WTC11 (cell line): ENCODE results near the gene ACIN1. TPM values are rescaled to one million over a fixed set of nuclear protein-coding genes. Genes with fewer than 3 reads are reported as not detected.

Experiments used
- ATAC-seq: fragments of 200-7000 bp; cut with Tn5 transposase; 2 replicates; pipeline ENCODE4 v1.10.0; 2021; ENCODE audit warnings: mild to moderate bottlenecking, moderate library complexity
- CTCF ChIA-PET: fragments of 300-600 bp; sonication (Branson Sonifier 250); formaldehyde crosslinking; loops from one replicate; lab custom pipeline; 2021; ENCODE audit warnings: antibody characterized with exemption; lab: Charles Lee
- POLR2A ChIA-PET: fragments of 350-600 bp; sonication (Branson Sonifier 250); formaldehyde crosslinking; loops from one replicate; lab custom pipeline; 2021; ENCODE audit warnings: antibody characterized with exemption; lab: Charles Lee
- DNase-seq: peaks from one replicate; pipeline ENCODE4 v3.0.0; 2021; ENCODE audit warnings: low spot score
- H3K27ac Mint-ChIP-seq: 2 replicates; pipeline ENCODE4 v1.8.0; 2021; ENCODE audit warnings: mixed read lengths
- H3K27me3 Mint-ChIP-seq: 2 replicates; pipeline ENCODE4 v1.8.0; 2021; ENCODE audit warnings: low read depth, mild to moderate bottlenecking, moderate library complexity, mixed read lengths
- H3K36me3 Mint-ChIP-seq: 2 replicates; pipeline ENCODE4 v1.8.0; 2021; ENCODE audit warnings: mixed read lengths
- H3K4me1 Mint-ChIP-seq: 2 replicates; pipeline ENCODE4 v1.8.0; 2022; ENCODE audit warnings: mixed read lengths
- H3K4me3 Mint-ChIP-seq: 2 replicates; pipeline ENCODE4 v1.8.0; 2021; ENCODE audit warnings: mild to moderate bottlenecking, moderate library complexity, mixed read lengths
- H3K9me3 Mint-ChIP-seq: 2 replicates; pipeline ENCODE4 v1.8.0; 2021; ENCODE audit warnings: mixed read lengths
- EMX1 ChIP-seq: fragments of 250-450 bp; sonication (Bioruptor Pico); IDR thresholded peaks from 2 replicates; pipeline ENCODE4 v1.8.0; 2021; ENCODE audit warnings: mild to moderate bottlenecking
- GTF2I ChIP-seq: fragments of 250-450 bp; sonication (Bioruptor Pico); conservative IDR thresholded peaks from 2 replicates; pipeline ENCODE4 v1.4.0; 2021; ENCODE audit warnings: mild to moderate bottlenecking
- KAT7 ChIP-seq: sonication (generic); formaldehyde crosslinking; IDR thresholded peaks from 2 replicates; pipeline ENCODE4 v1.8.1; 2023; ENCODE audit warnings: missing genetic modification reagents, mild to moderate bottlenecking, borderline replicate concordance
- NFE2L1 ChIP-seq: sonication (generic); formaldehyde crosslinking; IDR thresholded peaks from 2 replicates; pipeline ENCODE4 v1.8.1; 2023; ENCODE audit warnings: missing genetic modification reagents
- NR2C2 ChIP-seq: sonication (generic); formaldehyde crosslinking; IDR thresholded peaks from 2 replicates; pipeline ENCODE4 v1.8.0; 2022; ENCODE audit warnings: mild to moderate bottlenecking, missing genetic modification reagents
- OVOL2 ChIP-seq: fragments of 250-450 bp; sonication (Bioruptor Pico); IDR thresholded peaks from 2 replicates; pipeline ENCODE4 v1.9.0; 2021; ENCODE audit warnings: mild to moderate bottlenecking, borderline replicate concordance
- SMAD3 ChIP-seq: sonication (generic); formaldehyde crosslinking; IDR thresholded peaks from 2 replicates; pipeline ENCODE4 v1.8.0; 2022; ENCODE audit warnings: missing genetic modification reagents, mild to moderate bottlenecking, borderline replicate concordance
- SMAD4 ChIP-seq: sonication (generic); formaldehyde crosslinking; IDR thresholded peaks from 2 replicates; pipeline ENCODE4 v1.8.0; 2022; ENCODE audit warnings: mild to moderate bottlenecking, missing genetic modification reagents
- TCF7 ChIP-seq: sonication (generic); formaldehyde crosslinking; IDR thresholded peaks from 2 replicates; pipeline ENCODE4 v1.8.0; 2022; ENCODE audit warnings: mild to moderate bottlenecking, low read depth, missing genetic modification reagents, moderate library complexity
- TEAD1 ChIP-seq: sonication (generic); formaldehyde crosslinking; IDR thresholded peaks from 2 replicates; pipeline ENCODE4 v1.8.0; 2022; ENCODE audit warnings: mild to moderate bottlenecking, missing genetic modification reagents
- TEAD4 ChIP-seq: sonication (generic); formaldehyde crosslinking; IDR thresholded peaks from 2 replicates; pipeline ENCODE4 v1.8.0; 2022; ENCODE audit warnings: mild to moderate bottlenecking, missing genetic modification reagents
- TP53 ChIP-seq: sonication (generic); formaldehyde crosslinking; IDR thresholded peaks from 2 replicates; pipeline ENCODE4 v1.8.1; 2023; ENCODE audit warnings: mild to moderate bottlenecking, missing genetic modification reagents
- ZNF219 ChIP-seq: sonication (generic); formaldehyde crosslinking; IDR thresholded peaks from 2 replicates; pipeline ENCODE4 v1.8.0; 2023; ENCODE audit warnings: missing genetic modification reagents, mild to moderate bottlenecking, borderline replicate concordance
- total RNA-seq: library from RNA; stranded (reverse); gene quantifications from 3 replicates; pipeline ENCODE4 v1.2.3, GENCODE V29; 2021
- TF ChIP-seq, protein P1 (sequence below): sonication (generic); formaldehyde crosslinking; IDR thresholded peaks from 2 replicates; pipeline ENCODE4 v1.8.0; 2023; ENCODE audit warnings: missing genetic modification reagents, mild to moderate bottlenecking, borderline replicate concordance
- TF ChIP-seq, protein P2 (sequence below): fragments of 250-450 bp; sonication (Bioruptor Pico); conservative IDR thresholded peaks from 2 replicates; pipeline ENCODE4 v1.9.0; 2021; ENCODE audit warnings: mild to moderate bottlenecking
- TF ChIP-seq, protein P3 (sequence below): sonication (generic); formaldehyde crosslinking; IDR thresholded peaks from 2 replicates; pipeline ENCODE4 v1.8.0; 2022; ENCODE audit warnings: mild to moderate bottlenecking, missing genetic modification reagents
- TF ChIP-seq, protein P4 (sequence below): sonication (generic); formaldehyde crosslinking; IDR thresholded peaks from 2 replicates; pipeline ENCODE4 v1.8.1; 2022; ENCODE audit warnings: low read depth, missing genetic modification reagents, borderline replicate concordance
- TF ChIP-seq, protein P5 (sequence below): sonication (generic); formaldehyde crosslinking; IDR thresholded peaks from 2 replicates; pipeline ENCODE4 v1.8.1; 2022; ENCODE audit warnings: missing genetic modification reagents, borderline replicate concordance
- TF ChIP-seq, protein P6 (sequence below): sonication (generic); formaldehyde crosslinking; IDR thresholded peaks from 2 replicates; pipeline ENCODE4 v1.8.0; 2023; ENCODE audit warnings: missing genetic modification reagents
- TF ChIP-seq, protein P7 (sequence below): sonication (generic); formaldehyde crosslinking; IDR thresholded peaks from 2 replicates; pipeline ENCODE4 v1.8.0; 2022; ENCODE audit warnings: mild to moderate bottlenecking, missing genetic modification reagents
- TF ChIP-seq, protein P8 (sequence below): sonication (generic); formaldehyde crosslinking; IDR thresholded peaks from 2 replicates; pipeline ENCODE4 v1.8.1; 2023; ENCODE audit warnings: mild to moderate bottlenecking, missing genetic modification reagents

ACIN1 gene
- total RNA-seq, 1 experiment from 2014 or later = 229 TPM

DNA sequence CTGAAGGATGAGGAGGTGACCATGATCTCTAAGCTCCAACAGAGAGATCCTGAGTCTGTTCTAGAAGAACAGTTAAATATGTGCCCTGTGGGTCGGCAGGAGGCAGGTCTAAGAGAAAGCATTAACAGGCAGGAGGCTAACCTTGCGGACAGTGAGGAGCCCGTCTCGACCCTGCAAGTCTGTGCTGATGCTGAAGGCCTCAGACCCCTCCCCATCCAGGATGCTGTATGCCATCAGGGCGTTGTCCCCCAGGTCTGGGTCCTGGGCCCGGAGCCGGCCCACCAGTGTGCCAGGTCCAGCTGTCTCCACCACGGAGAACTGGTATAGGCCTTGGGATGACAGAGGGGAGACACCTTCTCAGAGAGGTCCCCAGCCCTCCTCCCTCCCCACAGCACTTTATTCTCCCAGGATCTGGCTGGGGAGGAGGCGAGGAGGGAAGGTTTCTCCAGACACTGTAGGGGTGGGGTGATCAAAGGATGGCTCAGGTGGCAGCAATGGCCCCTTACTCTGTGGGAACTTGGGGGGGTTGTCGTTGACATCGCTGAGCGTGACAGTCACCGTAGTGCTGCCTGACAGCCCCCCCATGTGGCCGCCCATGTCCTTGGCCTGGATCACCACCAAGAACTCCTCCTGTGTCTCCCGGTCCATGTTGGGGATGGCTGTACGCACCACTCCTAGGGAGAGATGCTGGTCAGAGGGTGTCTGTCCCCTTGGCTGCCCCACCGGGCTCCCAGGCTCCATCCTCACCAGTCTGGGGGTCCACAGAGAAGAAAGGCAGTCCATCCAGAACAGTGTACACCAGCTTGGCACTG is 40.7 kb downstream of the ACIN1 start (continued):
- TF ChIP-seq, protein P1, sequence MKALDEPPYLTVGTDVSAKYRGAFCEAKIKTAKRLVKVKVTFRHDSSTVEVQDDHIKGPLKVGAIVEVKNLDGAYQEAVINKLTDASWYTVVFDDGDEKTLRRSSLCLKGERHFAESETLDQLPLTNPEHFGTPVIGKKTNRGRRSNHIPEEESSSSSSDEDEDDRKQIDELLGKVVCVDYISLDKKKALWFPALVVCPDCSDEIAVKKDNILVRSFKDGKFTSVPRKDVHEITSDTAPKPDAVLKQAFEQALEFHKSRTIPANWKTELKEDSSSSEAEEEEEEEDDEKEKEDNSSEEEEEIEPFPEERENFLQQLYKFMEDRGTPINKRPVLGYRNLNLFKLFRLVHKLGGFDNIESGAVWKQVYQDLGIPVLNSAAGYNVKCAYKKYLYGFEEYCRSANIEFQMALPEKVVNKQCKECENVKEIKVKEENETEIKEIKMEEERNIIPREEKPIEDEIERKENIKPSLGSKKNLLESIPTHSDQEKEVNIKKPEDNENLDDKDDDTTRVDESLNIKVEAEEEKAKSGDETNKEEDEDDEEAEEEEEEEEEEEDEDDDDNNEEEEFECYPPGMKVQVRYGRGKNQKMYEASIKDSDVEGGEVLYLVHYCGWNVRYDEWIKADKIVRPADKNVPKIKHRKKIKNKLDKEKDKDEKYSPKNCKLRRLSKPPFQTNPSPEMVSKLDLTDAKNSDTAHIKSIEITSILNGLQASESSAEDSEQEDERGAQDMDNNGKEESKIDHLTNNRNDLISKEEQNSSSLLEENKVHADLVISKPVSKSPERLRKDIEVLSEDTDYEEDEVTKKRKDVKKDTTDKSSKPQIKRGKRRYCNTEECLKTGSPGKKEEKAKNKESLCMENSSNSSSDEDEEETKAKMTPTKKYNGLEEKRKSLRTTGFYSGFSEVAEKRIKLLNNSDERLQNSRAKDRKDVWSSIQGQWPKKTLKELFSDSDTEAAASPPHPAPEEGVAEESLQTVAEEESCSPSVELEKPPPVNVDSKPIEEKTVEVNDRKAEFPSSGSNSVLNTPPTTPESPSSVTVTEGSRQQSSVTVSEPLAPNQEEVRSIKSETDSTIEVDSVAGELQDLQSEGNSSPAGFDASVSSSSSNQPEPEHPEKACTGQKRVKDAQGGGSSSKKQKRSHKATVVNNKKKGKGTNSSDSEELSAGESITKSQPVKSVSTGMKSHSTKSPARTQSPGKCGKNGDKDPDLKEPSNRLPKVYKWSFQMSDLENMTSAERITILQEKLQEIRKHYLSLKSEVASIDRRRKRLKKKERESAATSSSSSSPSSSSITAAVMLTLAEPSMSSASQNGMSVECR (CRISPR knock-in tag) = no peak
- TF ChIP-seq TEAD1 (no peak), TEAD4 (no peak), SMAD3 (CRISPR knock-in tag) (no peak), ZNF219 (no peak), OVOL2 (CRISPR knock-in tag) (no peak), TP53 (no peak), NR2C2 (CRISPR knock-in tag) (no peak)
- TF ChIP-seq, protein P2, sequence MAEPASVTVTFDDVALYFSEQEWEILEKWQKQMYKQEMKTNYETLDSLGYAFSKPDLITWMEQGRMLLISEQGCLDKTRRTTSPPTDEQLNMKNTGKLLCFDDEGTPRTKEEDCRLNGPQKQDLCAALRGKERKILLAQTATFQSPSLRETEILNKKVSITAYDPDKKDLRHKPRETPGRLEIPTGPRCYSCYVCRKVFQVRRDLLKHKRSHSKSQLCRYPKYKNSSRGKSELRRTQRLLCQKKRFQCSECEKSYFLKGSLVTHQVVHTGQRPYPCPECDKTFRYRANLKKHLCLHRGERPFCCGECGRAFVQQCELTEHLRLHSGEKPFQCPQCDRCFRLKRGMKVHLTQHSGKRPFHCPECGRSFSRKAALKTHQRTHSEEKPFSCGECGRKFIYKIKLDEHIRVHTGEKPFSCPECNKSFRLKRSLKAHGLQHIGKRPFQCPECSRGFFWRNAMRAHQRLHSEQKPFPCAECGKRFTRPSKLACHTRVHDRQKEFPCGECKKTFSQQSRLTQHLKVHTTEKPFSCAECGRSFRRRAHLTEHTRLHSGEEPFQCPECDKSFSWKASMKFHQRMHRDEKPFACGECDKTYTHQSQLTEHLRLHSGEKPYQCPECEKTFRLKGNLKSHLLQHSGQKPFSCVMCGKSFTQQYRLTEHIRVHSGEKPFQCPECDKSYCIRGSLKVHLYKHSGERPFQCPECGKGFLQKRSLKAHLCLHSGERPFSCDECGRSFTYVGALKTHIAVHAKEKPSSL (CRISPR knock-in tag) = no peak
- TF ChIP-seq, protein P3, sequence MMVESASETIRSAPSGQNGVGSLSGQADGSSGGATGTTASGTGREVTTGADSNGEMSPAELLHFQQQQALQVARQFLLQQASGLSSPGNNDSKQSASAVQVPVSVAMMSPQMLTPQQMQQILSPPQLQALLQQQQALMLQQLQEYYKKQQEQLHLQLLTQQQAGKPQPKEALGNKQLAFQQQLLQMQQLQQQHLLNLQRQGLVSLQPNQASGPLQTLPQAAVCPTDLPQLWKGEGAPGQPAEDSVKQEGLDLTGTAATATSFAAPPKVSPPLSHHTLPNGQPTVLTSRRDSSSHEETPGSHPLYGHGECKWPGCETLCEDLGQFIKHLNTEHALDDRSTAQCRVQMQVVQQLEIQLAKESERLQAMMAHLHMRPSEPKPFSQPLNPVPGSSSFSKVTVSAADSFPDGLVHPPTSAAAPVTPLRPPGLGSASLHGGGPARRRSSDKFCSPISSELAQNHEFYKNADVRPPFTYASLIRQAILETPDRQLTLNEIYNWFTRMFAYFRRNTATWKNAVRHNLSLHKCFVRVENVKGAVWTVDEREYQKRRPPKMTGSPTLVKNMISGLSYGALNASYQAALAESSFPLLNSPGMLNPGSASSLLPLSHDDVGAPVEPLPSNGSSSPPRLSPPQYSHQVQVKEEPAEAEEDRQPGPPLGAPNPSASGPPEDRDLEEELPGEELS = no peak

DNA sequence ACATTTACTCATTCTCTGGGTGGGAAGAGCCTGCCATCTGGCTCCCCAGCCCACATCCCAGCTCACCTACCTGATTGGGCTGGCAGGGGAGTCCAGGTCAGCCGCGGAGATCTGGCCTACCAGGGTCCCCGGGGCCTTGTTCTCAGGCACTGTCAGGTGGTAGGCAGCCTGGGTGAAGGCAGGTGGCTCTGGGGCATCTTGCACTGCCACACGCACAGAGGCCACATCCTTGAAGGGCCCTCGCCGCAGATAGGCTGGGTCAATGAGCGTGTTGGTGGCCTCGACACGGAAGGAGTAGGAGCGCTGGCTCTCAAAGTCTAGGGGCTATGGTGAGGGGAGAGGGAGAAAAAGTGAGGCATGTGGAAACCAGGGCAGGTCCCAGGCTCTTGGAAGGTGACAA is 41.5 kb downstream of the ACIN1 start:
- POLR2A ChIA-PET = interaction anchor here (0.7 to 0.9 kb wide), 2 partner anchors 18 to 97 kb away, joined by 3 read pairs; partner anchors contain the start of gene HAUS4
- no peak for DNase-seq
- Mint-ChIP-seq H3K4me1 (peaks cover 16% of the 10 kb centered on the region), H3K4me3 (no peak overlapping the region), H3K9me3 (no peaks in the 10 kb centered on the region), H3K36me3 (peaks cover 3% of the 10 kb centered on the region; the same call in 1 of the 2 replicates), H3K27me3 (peaks cover 5% of the 10 kb centered on the region; the same call in 1 of the 2 replicates), H3K27ac (no peak overlapping the region; the same call in 1 of the 2 replicates)
- CTCF ChIA-PET = interaction anchor here (1.0 to 8.8 kb wide), 5 partner anchors 15 to 123 kb away, joined by 3 to 224 read pairs (median 67); no protein-coding TSS in a partner anchor
- no peak for ATAC-seq
- TF ChIP-seq, protein P4, sequence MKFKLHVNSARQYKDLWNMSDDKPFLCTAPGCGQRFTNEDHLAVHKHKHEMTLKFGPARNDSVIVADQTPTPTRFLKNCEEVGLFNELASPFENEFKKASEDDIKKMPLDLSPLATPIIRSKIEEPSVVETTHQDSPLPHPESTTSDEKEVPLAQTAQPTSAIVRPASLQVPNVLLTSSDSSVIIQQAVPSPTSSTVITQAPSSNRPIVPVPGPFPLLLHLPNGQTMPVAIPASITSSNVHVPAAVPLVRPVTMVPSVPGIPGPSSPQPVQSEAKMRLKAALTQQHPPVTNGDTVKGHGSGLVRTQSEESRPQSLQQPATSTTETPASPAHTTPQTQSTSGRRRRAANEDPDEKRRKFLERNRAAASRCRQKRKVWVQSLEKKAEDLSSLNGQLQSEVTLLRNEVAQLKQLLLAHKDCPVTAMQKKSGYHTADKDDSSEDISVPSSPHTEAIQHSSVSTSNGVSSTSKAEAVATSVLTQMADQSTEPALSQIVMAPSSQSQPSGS (CRISPR knock-in tag) = no peak
- TF ChIP-seq, protein P5, sequence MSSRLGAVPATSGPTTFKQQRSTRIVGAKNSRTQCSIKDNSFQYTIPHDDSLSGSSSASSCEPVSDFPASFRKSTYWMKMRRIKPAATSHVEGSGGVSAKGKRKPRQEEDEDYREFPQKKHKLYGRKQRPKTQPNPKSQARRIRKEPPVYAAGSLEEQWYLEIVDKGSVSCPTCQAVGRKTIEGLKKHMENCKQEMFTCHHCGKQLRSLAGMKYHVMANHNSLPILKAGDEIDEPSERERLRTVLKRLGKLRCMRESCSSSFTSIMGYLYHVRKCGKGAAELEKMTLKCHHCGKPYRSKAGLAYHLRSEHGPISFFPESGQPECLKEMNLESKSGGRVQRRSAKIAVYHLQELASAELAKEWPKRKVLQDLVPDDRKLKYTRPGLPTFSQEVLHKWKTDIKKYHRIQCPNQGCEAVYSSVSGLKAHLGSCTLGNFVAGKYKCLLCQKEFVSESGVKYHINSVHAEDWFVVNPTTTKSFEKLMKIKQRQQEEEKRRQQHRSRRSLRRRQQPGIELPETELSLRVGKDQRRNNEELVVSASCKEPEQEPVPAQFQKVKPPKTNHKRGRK (CRISPR knock-in tag) = no peak
- TF ChIP-seq, protein P6, sequence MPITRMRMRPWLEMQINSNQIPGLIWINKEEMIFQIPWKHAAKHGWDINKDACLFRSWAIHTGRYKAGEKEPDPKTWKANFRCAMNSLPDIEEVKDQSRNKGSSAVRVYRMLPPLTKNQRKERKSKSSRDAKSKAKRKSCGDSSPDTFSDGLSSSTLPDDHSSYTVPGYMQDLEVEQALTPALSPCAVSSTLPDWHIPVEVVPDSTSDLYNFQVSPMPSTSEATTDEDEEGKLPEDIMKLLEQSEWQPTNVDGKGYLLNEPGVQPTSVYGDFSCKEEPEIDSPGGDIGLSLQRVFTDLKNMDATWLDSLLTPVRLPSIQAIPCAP (CRISPR knock-in tag) = no peak
- TF ChIP-seq GTF2I (CRISPR knock-in tag) (no peak), SMAD3 (CRISPR knock-in tag) (no peak), EMX1 (CRISPR knock-in tag) (no peak), SMAD4 (CRISPR knock-in tag) (no peak), KAT7 (no peak), OVOL2 (CRISPR knock-in tag) (no peak), TCF7 (CRISPR knock-in tag) (no peak), NFE2L1 (CRISPR knock-in tag) (no peak)
- TF ChIP-seq, protein P7, sequence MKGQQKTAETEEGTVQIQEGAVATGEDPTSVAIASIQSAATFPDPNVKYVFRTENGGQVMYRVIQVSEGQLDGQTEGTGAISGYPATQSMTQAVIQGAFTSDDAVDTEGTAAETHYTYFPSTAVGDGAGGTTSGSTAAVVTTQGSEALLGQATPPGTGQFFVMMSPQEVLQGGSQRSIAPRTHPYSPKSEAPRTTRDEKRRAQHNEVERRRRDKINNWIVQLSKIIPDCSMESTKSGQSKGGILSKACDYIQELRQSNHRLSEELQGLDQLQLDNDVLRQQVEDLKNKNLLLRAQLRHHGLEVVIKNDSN (CRISPR knock-in tag) = no peak
- TF ChIP-seq, protein P8, sequence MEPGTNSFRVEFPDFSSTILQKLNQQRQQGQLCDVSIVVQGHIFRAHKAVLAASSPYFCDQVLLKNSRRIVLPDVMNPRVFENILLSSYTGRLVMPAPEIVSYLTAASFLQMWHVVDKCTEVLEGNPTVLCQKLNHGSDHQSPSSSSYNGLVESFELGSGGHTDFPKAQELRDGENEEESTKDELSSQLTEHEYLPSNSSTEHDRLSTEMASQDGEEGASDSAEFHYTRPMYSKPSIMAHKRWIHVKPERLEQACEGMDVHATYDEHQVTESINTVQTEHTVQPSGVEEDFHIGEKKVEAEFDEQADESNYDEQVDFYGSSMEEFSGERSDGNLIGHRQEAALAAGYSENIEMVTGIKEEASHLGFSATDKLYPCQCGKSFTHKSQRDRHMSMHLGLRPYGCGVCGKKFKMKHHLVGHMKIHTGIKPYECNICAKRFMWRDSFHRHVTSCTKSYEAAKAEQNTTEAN (CRISPR knock-in tag) = no peak
